ENCODE measurements around the gene KLHL26.
A peak's percentile ranks its signal among the peaks of the same experiment; 100 is the strongest.
"Not testable (repeated sequence)": the region's sequence is repeated elsewhere in the genome, so short reads cannot be mapped to it uniquely, and the experiment has no call there.

KLHL26 gene, protein sequence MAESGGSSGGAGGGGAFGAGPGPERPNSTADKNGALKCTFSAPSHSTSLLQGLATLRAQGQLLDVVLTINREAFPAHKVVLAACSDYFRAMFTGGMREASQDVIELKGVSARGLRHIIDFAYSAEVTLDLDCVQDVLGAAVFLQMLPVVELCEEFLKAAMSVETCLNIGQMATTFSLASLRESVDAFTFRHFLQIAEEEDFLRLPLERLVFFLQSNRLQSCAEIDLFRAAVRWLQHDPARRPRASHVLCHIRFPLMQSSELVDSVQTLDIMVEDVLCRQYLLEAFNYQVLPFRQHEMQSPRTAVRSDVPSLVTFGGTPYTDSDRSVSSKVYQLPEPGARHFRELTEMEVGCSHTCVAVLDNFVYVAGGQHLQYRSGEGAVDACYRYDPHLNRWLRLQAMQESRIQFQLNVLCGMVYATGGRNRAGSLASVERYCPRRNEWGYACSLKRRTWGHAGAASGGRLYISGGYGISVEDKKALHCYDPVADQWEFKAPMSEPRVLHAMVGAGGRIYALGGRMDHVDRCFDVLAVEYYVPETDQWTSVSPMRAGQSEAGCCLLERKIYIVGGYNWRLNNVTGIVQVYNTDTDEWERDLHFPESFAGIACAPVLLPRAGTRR

DNA sequence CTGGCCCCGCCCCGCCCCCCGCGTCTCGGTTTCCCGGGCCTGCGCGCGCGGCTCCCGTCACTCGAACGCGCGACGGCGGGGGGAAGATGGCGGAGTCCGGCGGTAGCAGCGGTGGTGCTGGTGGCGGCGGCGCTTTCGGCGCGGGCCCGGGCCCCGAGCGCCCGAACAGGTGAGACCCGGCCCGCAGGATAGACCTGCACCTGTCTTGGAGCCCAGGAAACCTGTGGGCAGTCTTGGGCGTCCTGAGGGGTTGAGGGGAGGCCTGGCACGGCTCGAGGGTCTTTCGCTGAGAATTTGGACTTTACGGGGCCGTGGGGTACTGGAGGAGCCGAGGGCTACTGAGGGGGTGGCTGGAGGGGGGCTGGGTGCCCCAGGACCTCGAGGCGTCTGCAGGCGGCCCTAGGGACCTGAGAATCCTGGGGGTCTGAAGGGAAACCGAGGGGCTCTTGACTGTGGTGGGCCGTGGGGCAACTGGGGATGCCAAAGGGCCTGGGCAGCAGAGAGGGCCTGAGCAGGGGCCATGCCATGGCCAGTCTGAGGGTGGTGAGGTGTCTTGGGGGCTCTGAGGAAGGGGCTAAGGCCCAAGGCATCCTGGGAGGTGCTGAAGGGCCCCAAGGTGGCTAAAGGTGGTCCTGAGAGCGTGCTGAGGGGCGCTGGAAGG is at the start of gene KLHL26:
KLHL26 (plus strand) TSS at position 60 of the 661 bp plus-strand sequence; CDS start at position 87, 27 bp downstream.
- Mint-ChIP-seq H3K4me1 (ENCODE audit: low read depth) (peaks cover 27% of the 10 kb centered on the region), H3K9me3 (no peaks in the 10 kb centered on the region), H3K27me3 (ENCODE audit: low read depth) (peaks cover 10% of the 10 kb centered on the region), H3K4me3 (peak within 1 kb of the TSS; percentile 90), H3K36me3 (ENCODE audit: low read depth) (no peaks in the 10 kb centered on the region), H3K27ac (peak within 1 kb of the TSS; percentile 92)
- DNase-seq (ENCODE audit: low spot score): no peak

DNA sequence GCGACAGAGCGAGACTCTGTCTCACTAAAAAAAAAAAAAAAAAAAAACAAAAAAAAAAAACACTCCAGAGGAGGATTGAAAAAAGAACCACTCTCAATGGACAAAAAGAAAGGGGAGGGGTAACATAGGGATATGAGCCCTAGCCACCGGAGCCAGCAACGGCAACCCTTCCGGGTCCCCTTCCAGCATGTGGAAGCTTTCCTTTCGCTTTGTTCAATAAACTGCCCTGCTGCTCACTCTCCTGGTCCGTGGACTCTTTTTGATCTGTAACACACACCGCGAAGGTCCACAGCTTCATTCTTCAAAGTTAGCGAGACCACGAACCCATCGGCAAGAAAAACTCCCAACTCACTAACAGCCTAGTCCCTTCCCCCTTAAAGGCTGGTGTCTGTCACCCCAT is 49.3 kb upstream of the KLHL26 start:
- Mint-ChIP-seq H3K36me3 (ENCODE audit: low read depth) (peaks cover 14% of the 10 kb centered on the region), H3K27ac (peak overlapping the region; percentile 92), H3K4me1 (ENCODE audit: low read depth) (peaks cover 23% of the 10 kb centered on the region), H3K27me3 (ENCODE audit: low read depth) (no peaks in the 10 kb centered on the region), H3K9me3 (no peaks in the 10 kb centered on the region), H3K4me3 (peak overlapping the region; percentile 91)
- no peak for DNase-seq (ENCODE audit: low spot score)

DNA sequence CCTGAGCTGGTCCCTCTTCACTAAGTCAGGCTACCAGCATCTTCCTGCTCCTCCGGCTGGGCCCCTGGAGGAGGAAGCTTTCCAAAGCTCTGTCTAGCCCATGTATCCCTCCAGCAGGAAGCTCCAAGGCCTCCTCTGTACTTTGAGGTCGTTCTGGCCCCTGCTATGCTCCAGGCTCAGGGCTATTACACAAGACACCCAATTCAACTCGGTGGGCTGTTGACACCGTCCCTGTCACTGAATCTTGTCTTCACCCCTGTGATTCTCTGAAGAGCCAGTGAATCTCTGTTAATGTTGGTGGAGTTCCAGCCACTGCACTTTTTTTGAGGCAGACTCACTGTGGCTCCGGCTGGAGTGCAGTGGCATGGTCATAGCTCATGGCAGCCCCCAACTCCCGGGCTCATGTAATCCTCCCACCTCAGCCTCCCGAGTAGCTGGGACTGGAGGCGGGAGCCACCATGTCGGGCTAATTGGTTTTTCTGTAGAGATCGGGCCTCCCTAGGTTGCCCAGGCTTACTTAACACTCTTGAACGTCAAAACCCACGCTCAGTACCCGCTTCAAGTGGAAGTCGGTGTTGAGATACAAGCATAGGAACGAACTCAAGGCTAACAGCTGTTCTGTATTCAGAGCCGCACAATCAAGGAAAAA is 48.7 kb upstream of the KLHL26 start:
- Mint-ChIP-seq H3K27ac (peak overlapping the region; percentile 92), H3K4me1 (ENCODE audit: low read depth) (peaks cover 23% of the 10 kb centered on the region), H3K36me3 (ENCODE audit: low read depth) (peaks cover 14% of the 10 kb centered on the region), H3K4me3 (peak overlapping the region; percentile 91), H3K27me3 (ENCODE audit: low read depth) (no peaks in the 10 kb centered on the region), H3K9me3 (no peaks in the 10 kb centered on the region)
- no peak for DNase-seq (ENCODE audit: low spot score)

DNA sequence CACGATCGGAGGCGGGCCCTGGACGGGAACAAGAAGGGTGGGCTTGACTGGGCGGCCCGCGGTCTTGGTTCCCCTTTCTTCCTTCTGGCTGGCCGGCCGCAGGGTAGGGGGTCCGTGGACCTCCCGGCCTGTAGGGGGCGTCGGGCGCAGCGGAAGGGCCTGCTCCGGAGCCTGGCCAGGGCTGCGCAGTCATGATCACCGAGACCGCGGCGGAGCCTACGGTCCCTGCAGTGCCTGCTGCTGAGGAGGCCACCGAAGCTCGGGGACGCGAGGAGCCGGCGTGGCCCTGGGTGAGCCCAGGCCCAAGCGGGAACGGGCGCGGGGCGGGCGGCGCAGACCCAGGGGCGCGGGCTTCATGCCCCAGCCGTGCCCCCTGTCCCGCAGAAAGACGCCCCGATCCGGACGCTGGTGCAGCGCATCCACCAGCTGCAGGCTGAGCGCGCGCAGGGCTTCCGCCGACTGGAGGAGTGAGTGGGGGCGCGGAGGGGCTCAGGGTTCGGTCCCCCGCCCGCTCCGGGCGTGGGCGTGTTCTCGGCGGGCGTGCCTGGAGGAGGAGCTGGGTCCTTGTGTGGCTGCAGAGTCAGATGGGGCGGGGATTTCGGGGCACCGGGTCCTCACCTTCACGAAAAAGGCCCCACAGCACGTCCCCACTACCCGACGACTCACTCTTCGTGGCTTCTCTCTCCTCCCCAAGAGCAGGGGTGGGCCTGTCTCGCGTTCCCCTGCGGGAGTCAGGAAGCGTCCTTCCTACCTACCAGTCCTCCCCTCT is 48.0 kb upstream of the KLHL26 start, which contains the start of gene REX1BD:
REX1BD (plus strand) TSS at position 188 of the 769 bp plus-strand sequence; CDS start at position 192, 4 bp downstream.
- H3K4me3 Mint-ChIP-seq: peak within 1 kb of the TSS; percentile 91
- H3K4me1 Mint-ChIP-seq (ENCODE audit: low read depth): peaks cover 25% of the 10 kb centered on the region
- peaks cover 14% of the 10 kb centered on the region for H3K36me3 Mint-ChIP-seq (ENCODE audit: low read depth)
- no peaks in the 10 kb centered on the region for H3K27me3 Mint-ChIP-seq (ENCODE audit: low read depth)
- H3K9me3 Mint-ChIP-seq: no peaks in the 10 kb centered on the region
- DNase-seq (ENCODE audit: low spot score): peak; percentile 86
- H3K27ac Mint-ChIP-seq: peak within 1 kb of the TSS; percentile 92

DNA sequence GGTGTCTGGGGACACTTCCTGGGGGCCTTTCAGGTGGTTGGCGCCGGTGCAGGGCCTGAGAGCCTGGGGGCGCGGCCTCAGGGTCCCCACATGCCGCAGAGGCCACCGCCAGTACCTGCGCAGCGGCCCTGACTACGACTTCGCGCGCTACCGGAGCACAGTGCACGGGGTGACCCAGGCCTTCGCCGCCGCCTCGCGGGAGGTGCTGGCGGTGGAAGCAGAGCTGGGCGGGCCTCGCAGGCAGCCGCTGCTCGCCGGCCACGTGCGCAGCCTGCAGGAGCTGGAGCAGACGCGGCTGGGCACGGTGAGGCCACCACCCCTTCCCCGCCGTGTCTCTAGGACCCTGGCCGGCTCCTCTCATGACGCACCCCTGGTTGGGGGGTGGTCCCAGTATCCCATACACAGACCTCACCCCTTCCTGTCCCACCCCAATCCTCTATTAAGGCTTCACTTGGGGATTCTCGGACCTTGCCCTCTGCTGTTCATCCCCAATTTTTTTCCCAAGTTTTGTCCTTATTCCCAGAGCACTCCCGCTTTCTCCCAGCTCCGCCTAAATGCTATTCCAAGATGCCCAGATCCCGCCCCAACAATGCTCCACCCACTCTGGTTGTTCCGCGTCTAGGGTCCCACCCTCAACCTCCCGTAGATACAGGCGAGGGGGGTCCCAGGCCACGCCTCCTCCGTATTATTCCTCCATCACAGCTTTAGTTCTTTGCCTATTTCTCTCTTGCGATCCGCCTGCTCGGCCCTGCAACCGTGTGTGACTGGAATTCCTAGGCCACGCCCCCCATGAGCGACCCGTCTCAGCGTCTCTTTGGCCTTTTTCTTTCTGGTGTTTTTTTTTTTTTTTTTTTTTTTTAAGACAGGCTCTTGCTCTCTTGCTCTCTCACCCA is 47.2 kb upstream of the KLHL26 start:
- H3K27ac Mint-ChIP-seq: peak overlapping the region; percentile 84
- DNase-seq (ENCODE audit: low spot score): peak; percentile 69
- no peaks in the 10 kb centered on the region for H3K9me3 Mint-ChIP-seq
- peaks cover 27% of the 10 kb centered on the region for H3K4me1 Mint-ChIP-seq (ENCODE audit: low read depth)
- H3K4me3 Mint-ChIP-seq: peak overlapping the region; percentile 91
- peaks cover under 1% of the 10 kb centered on the region for H3K27me3 Mint-ChIP-seq (ENCODE audit: low read depth)
- peaks cover 14% of the 10 kb centered on the region for H3K36me3 Mint-ChIP-seq (ENCODE audit: low read depth)

DNA sequence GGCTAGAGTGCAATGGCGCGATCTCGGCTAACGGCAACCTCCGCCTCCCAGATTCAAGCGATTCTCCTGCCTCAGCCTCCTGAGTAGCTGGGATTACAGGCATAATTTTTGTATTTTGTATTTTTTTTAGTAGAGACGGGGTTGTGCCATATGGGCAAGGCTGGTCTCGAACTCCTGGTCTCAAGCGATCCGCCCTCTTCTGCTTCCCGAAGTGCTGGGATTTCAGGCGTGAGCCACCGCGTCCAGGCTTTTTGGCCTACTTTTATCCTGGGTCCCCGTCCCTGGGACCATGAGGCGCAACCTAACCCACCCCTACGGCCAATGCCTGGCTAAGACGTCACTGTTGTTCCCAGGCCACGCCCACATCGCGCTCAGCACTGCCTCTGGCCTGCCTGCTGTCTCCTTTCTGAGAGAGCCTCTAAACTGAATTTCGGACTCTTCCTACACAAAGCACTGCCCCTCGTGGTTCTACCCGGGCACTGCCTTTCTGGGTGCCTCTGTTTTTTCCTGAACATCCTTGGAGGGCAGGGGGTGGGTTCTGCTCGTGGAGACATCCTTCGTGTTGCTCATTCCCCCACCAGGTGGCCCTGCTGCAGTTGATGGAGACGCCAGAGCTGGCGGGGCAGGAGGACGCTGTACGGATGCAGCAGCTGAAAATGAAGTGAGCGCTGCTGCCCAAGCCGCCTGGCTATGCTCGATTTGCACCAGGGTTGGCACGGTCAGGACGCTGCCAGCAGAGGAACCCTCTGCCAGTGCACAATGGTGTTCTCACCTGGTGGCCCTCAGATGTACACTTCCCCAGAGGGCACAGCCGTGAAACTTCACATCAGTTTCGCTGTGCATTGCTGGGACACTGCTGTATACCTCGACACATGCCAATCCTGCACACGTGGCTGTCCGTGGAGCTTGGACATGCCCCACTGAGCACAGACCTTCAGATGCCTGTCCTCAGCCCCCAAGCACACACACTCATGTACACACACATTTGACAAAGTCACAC is 46.3 kb upstream of the KLHL26 start:
- H3K27ac Mint-ChIP-seq: peak overlapping the region; percentile 84
- H3K4me1 Mint-ChIP-seq (ENCODE audit: low read depth): peaks cover 22% of the 10 kb centered on the region
- H3K9me3 Mint-ChIP-seq: no peaks in the 10 kb centered on the region
- peaks cover 14% of the 10 kb centered on the region for H3K36me3 Mint-ChIP-seq (ENCODE audit: low read depth)
- H3K27me3 Mint-ChIP-seq (ENCODE audit: low read depth): peaks cover 6% of the 10 kb centered on the region
- H3K4me3 Mint-ChIP-seq: peak overlapping the region; percentile 91
- no peak for DNase-seq (ENCODE audit: low spot score)

DNA sequence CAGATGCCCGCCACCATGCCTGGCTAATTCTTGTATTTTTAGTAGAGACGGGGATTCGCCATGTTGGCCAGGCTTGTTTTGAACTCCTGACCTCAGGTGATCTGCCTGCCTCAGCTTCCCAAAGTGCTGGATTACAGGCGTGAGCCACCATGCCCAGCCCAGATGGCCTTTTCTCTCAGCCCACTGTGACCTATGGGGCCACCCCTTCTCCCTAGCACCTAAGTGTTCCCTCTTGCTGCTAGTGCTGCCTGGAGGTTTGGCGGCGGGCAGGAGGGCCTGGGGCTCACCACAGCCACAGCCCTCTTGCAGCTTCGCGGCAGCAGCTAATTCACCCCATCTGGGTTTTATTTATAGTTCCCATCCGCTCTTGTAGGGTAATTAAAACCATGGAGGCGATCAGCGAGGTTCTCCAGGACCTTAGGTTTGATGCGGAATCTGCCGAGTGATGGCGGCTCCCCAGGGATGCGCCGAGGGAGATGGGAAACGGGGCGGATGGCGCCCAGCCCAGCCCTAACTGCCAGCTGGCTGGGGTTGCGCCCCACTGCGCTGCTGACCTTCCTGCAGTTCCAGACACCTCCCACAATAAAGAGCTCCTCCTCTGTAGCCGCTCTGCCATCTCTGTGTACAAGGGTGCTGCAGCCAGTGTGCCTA is 45.0 kb upstream of the KLHL26 start:
- H3K36me3 Mint-ChIP-seq (ENCODE audit: low read depth): peaks cover 14% of the 10 kb centered on the region
- no peak overlapping the region for H3K27ac Mint-ChIP-seq
- H3K4me3 Mint-ChIP-seq: peak overlapping the region; percentile 43

DNA sequence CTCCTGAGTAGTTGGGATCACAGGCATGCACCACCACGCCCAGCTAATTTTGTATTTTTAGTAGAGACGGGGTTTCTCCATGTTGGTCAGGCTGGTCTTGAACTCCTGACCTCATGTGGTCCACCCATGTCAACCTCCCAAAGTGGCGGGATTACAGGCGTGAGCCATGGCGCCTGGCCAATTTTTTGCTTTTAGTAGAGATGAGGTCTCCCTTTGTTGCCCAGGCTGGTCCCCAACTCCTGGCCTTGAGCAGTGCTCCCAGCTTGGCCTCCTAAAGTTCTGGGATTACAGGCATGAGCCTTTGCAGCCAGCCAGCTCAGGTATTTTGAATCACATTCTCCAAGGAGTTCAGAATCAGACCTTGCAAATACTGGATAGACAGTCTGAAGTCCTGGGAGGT is 44.1 kb upstream of the KLHL26 start:
- not testable (repeated sequence) for H3K27ac Mint-ChIP-seq; H3K4me3 Mint-ChIP-seq; DNase-seq (ENCODE audit: low spot score); H3K9me3 Mint-ChIP-seq
- H3K27me3 Mint-ChIP-seq (ENCODE audit: low read depth): peaks cover 17% of the 10 kb centered on the region
- peaks cover 14% of the 10 kb centered on the region for H3K36me3 Mint-ChIP-seq (ENCODE audit: low read depth)
- H3K4me1 Mint-ChIP-seq (ENCODE audit: low read depth): peaks cover 20% of the 10 kb centered on the region

More for the DNA sequence above, 45.0 kb upstream of the KLHL26 start:
- H3K4me1 Mint-ChIP-seq (ENCODE audit: low read depth): peaks cover 22% of the 10 kb centered on the region
- no peak for DNase-seq (ENCODE audit: low spot score)
- H3K27me3 Mint-ChIP-seq (ENCODE audit: low read depth): peaks cover 15% of the 10 kb centered on the region
- H3K9me3 Mint-ChIP-seq: no peaks in the 10 kb centered on the region

DNA sequence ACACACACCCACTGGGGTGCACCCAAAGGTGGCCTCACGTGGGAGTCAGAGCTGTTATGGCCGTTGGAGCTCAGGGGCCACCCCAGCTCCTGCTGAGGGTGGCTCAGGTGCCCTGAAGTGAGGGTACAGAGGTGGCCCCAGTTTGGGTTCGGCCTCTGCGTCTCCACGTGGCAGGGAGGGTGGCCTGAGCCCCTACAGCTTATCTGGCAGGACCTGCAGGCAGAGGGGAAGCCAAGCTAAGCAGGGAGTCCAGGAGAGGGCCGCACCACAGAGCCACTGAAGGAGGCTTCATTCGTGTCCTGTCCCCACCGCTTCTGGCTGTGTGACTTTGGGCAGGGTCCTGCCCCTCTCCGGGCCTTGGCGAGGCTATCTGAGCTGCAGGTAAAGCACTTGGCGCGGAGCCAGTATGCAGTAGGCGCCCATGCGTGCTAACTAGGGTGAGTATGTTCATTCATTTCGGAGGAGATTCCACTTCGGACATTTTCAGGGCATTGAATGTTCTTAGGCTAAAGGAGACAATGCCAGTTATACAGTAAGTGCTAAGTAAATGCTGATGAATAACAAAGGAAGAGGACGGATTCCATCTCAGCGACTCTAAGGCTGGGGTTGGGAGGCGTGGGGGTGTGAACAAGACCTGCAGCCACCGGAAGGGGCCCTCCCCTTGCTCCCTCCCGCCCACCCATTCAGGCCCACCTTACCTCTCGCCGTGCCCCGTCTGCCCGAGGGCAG is 43.3 kb upstream of the KLHL26 start:
- peaks cover 14% of the 10 kb centered on the region for H3K36me3 Mint-ChIP-seq (ENCODE audit: low read depth)
- H3K27ac Mint-ChIP-seq: no peak overlapping the region
- no peaks in the 10 kb centered on the region for H3K9me3 Mint-ChIP-seq
- H3K4me1 Mint-ChIP-seq (ENCODE audit: low read depth): peaks cover 13% of the 10 kb centered on the region
- H3K27me3 Mint-ChIP-seq (ENCODE audit: low read depth): peaks cover 17% of the 10 kb centered on the region
- H3K4me3 Mint-ChIP-seq: peak overlapping the region; percentile 10
- DNase-seq (ENCODE audit: low spot score): no peak

DNA sequence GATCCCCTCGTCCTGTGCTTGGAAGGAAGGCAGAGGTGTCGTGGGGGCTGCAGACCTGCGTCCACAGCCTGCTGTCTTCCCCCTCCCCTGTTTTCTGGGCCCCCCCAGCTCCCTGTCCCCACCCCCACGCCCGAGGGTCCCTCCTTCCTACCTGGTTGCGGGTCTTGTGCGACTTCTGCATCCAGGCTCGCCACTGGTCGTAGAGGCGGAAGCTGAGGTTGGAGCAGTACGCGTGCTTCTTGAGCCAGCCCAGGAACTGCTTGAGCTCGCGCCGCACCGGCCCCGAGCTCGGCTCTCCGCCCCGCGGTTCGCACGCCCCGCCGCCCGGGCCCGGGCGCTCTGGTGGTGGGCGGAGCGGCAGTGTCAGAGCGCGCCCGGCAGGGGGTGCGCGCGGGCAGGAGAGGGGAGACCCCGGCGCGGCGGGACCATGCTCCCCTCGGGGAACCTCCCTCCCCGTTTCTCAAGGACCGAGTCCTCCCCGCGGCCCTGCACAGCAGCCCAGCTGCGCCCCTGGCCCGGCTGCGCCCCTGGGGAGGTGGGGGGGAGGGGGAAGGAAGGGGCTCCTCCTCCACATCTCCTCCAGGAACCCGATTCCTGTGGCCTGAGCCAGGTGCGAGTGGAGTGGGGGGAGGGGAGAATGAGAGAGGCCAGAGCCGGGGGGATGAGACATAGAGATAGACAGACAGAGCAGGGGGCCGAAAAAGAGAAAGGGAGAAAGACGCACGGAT is 42.6 kb upstream of the KLHL26 start:
- Mint-ChIP-seq H3K27me3 (ENCODE audit: low read depth) (peaks cover 17% of the 10 kb centered on the region), H3K4me1 (ENCODE audit: low read depth) (peaks cover 13% of the 10 kb centered on the region), H3K27ac (peak overlapping the region; percentile 34)

More for the DNA sequence above, 42.6 kb upstream of the KLHL26 start:
- Mint-ChIP-seq H3K9me3 (no peaks in the 10 kb centered on the region), H3K4me3 (peak overlapping the region; percentile 55), H3K36me3 (ENCODE audit: low read depth) (peaks cover 14% of the 10 kb centered on the region)
- peak; percentile 70 for DNase-seq (ENCODE audit: low spot score)
